WTC11 (cell line): Measurements from ENCODE around the gene ARHGEF28. TPM values are rescaled to one million over a fixed set of nuclear protein-coding genes. Genes with fewer than 3 reads are reported as not detected.

Experiments
- ATAC-seq: fragments of 200-7000 bp; cut with Tn5 transposase; 2 replicates; pipeline ENCODE4 v1.10.0; 2021; ENCODE audit warnings: mild to moderate bottlenecking, moderate library complexity
- CTCF ChIA-PET: fragments of 300-600 bp; sonication (Branson Sonifier 250); formaldehyde crosslinking; loops from one replicate; lab custom pipeline; 2021; ENCODE audit warnings: antibody characterized with exemption; lab: Charles Lee
- POLR2A ChIA-PET: fragments of 350-600 bp; sonication (Branson Sonifier 250); formaldehyde crosslinking; loops from one replicate; lab custom pipeline; 2021; ENCODE audit warnings: antibody characterized with exemption; lab: Charles Lee
- DNase-seq: peaks from one replicate; pipeline ENCODE4 v3.0.0; 2021; ENCODE audit warnings: low spot score
- H3K27ac Mint-ChIP-seq: 2 replicates; pipeline ENCODE4 v1.8.0; 2021; ENCODE audit warnings: mixed read lengths
- H3K27me3 Mint-ChIP-seq: 2 replicates; pipeline ENCODE4 v1.8.0; 2021; ENCODE audit warnings: low read depth, mild to moderate bottlenecking, moderate library complexity, mixed read lengths
- H3K36me3 Mint-ChIP-seq: 2 replicates; pipeline ENCODE4 v1.8.0; 2021; ENCODE audit warnings: mixed read lengths
- H3K4me1 Mint-ChIP-seq: 2 replicates; pipeline ENCODE4 v1.8.0; 2022; ENCODE audit warnings: mixed read lengths
- H3K4me3 Mint-ChIP-seq: 2 replicates; pipeline ENCODE4 v1.8.0; 2021; ENCODE audit warnings: mild to moderate bottlenecking, moderate library complexity, mixed read lengths
- H3K9me3 Mint-ChIP-seq: 2 replicates; pipeline ENCODE4 v1.8.0; 2021; ENCODE audit warnings: mixed read lengths
- ATF1 ChIP-seq: sonication (generic); formaldehyde crosslinking; IDR thresholded peaks from 2 replicates; pipeline ENCODE4 v1.8.1; 2023; ENCODE audit warnings: mild to moderate bottlenecking, moderate library complexity, missing genetic modification reagents
- CBFB ChIP-seq: sonication (generic); formaldehyde crosslinking; IDR thresholded peaks from 2 replicates; pipeline ENCODE4 v1.8.1; 2022; ENCODE audit warnings: mild to moderate bottlenecking, low read depth, missing genetic modification reagents
- CREB1 ChIP-seq: sonication (generic); formaldehyde crosslinking; IDR thresholded peaks from 2 replicates; pipeline ENCODE4 v1.8.0; 2023; ENCODE audit warnings: mild to moderate bottlenecking, missing genetic modification reagents
- ERG ChIP-seq: fragments of 250-450 bp; sonication (Bioruptor Pico); IDR thresholded peaks from 2 replicates; pipeline ENCODE4 v1.8.0; 2021; ENCODE audit warnings: mild to moderate bottlenecking
- IRF2 ChIP-seq: sonication (generic); formaldehyde crosslinking; IDR thresholded peaks from 2 replicates; pipeline ENCODE4 v1.8.0; 2022; ENCODE audit warnings: low read depth, missing genetic modification reagents, borderline replicate concordance
- JUN ChIP-seq: sonication (generic); formaldehyde crosslinking; IDR thresholded peaks from 2 replicates; pipeline ENCODE4 v1.8.0; 2023; ENCODE audit warnings: mild to moderate bottlenecking, missing genetic modification reagents
- KAT7 ChIP-seq: sonication (generic); formaldehyde crosslinking; IDR thresholded peaks from 2 replicates; pipeline ENCODE4 v1.8.1; 2023; ENCODE audit warnings: missing genetic modification reagents, mild to moderate bottlenecking, borderline replicate concordance
- MXD4 ChIP-seq: fragments of 250-450 bp; sonication (Bioruptor Pico); IDR thresholded peaks from 2 replicates; pipeline ENCODE4 v1.8.0; 2021; ENCODE audit warnings: mild to moderate bottlenecking, moderate library complexity, borderline replicate concordance
- PRRX2 ChIP-seq: fragments of 250-450 bp; sonication (Bioruptor Pico); IDR thresholded peaks from 2 replicates; pipeline ENCODE4 v1.8.0; 2021; ENCODE audit warnings: mild to moderate bottlenecking
- TCF7 ChIP-seq: sonication (generic); formaldehyde crosslinking; IDR thresholded peaks from 2 replicates; pipeline ENCODE4 v1.8.0; 2022; ENCODE audit warnings: mild to moderate bottlenecking, low read depth, missing genetic modification reagents, moderate library complexity
- TP53 ChIP-seq: sonication (generic); formaldehyde crosslinking; IDR thresholded peaks from 2 replicates; pipeline ENCODE4 v1.8.1; 2023; ENCODE audit warnings: mild to moderate bottlenecking, missing genetic modification reagents
- ZBTB43 ChIP-seq: sonication (generic); formaldehyde crosslinking; IDR thresholded peaks from 2 replicates; pipeline ENCODE4 v1.8.1; 2023; ENCODE audit warnings: mild to moderate bottlenecking, missing genetic modification reagents
- ZNF219 ChIP-seq: sonication (generic); formaldehyde crosslinking; IDR thresholded peaks from 2 replicates; pipeline ENCODE4 v1.8.0; 2023; ENCODE audit warnings: missing genetic modification reagents, mild to moderate bottlenecking, borderline replicate concordance
- ZNF416 ChIP-seq: fragments of 250-450 bp; sonication (Bioruptor Pico); IDR thresholded peaks from 2 replicates; pipeline ENCODE4 v1.9.0; 2021; ENCODE audit warnings: mild to moderate bottlenecking, inconsistent platforms
- ZNF423 ChIP-seq: fragments of 250-450 bp; sonication (Bioruptor Pico); IDR thresholded peaks from 2 replicates; pipeline ENCODE4 v2.1.2; 2022; ENCODE audit warnings: mild to moderate bottlenecking, moderate library complexity
- ZNF671 ChIP-seq: fragments of 250-450 bp; sonication (Bioruptor Pico); IDR thresholded peaks from 2 replicates; pipeline ENCODE4 v1.8.0; 2021; ENCODE audit warnings: mild to moderate bottlenecking
- total RNA-seq: library from RNA; stranded (reverse); gene quantifications from 3 replicates; pipeline ENCODE4 v1.2.3, GENCODE V29; 2021
- TF ChIP-seq, protein P1 (sequence below): fragments of 250-450 bp; sonication (Bioruptor Pico); IDR thresholded peaks from 2 replicates; pipeline ENCODE4 v1.9.0; 2021; ENCODE audit warnings: mild to moderate bottlenecking, borderline replicate concordance
- TF ChIP-seq, protein P2 (sequence below): sonication (generic); formaldehyde crosslinking; IDR thresholded peaks from 2 replicates; pipeline ENCODE4 v1.8.1; 2023; ENCODE audit warnings: mild to moderate bottlenecking, missing genetic modification reagents

ARHGEF28 gene
- total RNA-seq, 1 experiment from 2014 or later, result 0.96 TPM

GRCh38 chr5:73966451-73966850, 340.5 kb downstream of the ARHGEF28 start:
- DNase-seq (no peak), ATAC-seq (no peak)
- 0 out of 2 replicates have a peak, but pooled peaks cover 3% of the 10 kb centered on the region for H3K9me3 Mint-ChIP-seq
- no peak overlapping the region for H3K4me3 Mint-ChIP-seq
- peaks cover 12% of the 10 kb centered on the region for H3K4me1 Mint-ChIP-seq
- H3K36me3 Mint-ChIP-seq, result no peaks in the 10 kb centered on the region
- no peak overlapping the region for H3K27ac Mint-ChIP-seq
- no peaks in the 10 kb centered on the region for H3K27me3 Mint-ChIP-seq
- TF ChIP-seq JUN (CRISPR knock-in tag) (no peak), ATF1 (no peak), ERG (no peak), TCF7 (CRISPR knock-in tag) (no peak), ZBTB43 (CRISPR knock-in tag) (no peak), MXD4 (CRISPR knock-in tag) (no peak), CBFB (CRISPR knock-in tag) (no peak), PRRX2 (CRISPR knock-in tag) (no peak), CREB1 (CRISPR knock-in tag) (no peak), ZNF671 (no peak)
- CTCF ChIA-PET, result no interaction called here
- POLR2A ChIA-PET, result no interaction called here

- DNase-seq, result no peak
- peaks cover 12% of the 10 kb centered on the region for H3K4me1 Mint-ChIP-seq
- no peak overlapping the region for H3K4me3 Mint-ChIP-seq
- H3K9me3 Mint-ChIP-seq, result 0 out of 2 replicates have a peak, but pooled peaks cover 3% of the 10 kb centered on the region
- H3K27ac Mint-ChIP-seq, result no peak overlapping the region
- no peak for ATAC-seq
- ChIA-PET POLR2A (no interaction called here), CTCF (no interaction called here)
- H3K36me3 Mint-ChIP-seq, result no peaks in the 10 kb centered on the region
- H3K27me3 Mint-ChIP-seq, result no peaks in the 10 kb centered on the region
- no peak for TF ChIP-seq KAT7 (CRISPR knock-in tag)
- TF ChIP-seq ATF1, result no peak
- no peak for TF ChIP-seq TP53 (CRISPR knock-in tag)
- TF ChIP-seq ZNF423, result no peak
- no peak for TF ChIP-seq ZNF416 (CRISPR knock-in tag)
- TF ChIP-seq ZNF219 (CRISPR knock-in tag), result no peak
- no peak for TF ChIP-seq IRF2
- TF ChIP-seq, protein P1, sequence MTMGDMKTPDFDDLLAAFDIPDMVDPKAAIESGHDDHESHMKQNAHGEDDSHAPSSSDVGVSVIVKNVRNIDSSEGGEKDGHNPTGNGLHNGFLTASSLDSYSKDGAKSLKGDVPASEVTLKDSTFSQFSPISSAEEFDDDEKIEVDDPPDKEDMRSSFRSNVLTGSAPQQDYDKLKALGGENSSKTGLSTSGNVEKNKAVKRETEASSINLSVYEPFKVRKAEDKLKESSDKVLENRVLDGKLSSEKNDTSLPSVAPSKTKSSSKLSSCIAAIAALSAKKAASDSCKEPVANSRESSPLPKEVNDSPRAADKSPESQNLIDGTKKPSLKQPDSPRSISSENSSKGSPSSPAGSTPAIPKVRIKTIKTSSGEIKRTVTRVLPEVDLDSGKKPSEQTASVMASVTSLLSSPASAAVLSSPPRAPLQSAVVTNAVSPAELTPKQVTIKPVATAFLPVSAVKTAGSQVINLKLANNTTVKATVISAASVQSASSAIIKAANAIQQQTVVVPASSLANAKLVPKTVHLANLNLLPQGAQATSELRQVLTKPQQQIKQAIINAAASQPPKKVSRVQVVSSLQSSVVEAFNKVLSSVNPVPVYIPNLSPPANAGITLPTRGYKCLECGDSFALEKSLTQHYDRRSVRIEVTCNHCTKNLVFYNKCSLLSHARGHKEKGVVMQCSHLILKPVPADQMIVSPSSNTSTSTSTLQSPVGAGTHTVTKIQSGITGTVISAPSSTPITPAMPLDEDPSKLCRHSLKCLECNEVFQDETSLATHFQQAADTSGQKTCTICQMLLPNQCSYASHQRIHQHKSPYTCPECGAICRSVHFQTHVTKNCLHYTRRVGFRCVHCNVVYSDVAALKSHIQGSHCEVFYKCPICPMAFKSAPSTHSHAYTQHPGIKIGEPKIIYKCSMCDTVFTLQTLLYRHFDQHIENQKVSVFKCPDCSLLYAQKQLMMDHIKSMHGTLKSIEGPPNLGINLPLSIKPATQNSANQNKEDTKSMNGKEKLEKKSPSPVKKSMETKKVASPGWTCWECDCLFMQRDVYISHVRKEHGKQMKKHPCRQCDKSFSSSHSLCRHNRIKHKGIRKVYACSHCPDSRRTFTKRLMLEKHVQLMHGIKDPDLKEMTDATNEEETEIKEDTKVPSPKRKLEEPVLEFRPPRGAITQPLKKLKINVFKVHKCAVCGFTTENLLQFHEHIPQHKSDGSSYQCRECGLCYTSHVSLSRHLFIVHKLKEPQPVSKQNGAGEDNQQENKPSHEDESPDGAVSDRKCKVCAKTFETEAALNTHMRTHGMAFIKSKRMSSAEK (CRISPR knock-in tag), result no peak
- TF ChIP-seq, protein P2, sequence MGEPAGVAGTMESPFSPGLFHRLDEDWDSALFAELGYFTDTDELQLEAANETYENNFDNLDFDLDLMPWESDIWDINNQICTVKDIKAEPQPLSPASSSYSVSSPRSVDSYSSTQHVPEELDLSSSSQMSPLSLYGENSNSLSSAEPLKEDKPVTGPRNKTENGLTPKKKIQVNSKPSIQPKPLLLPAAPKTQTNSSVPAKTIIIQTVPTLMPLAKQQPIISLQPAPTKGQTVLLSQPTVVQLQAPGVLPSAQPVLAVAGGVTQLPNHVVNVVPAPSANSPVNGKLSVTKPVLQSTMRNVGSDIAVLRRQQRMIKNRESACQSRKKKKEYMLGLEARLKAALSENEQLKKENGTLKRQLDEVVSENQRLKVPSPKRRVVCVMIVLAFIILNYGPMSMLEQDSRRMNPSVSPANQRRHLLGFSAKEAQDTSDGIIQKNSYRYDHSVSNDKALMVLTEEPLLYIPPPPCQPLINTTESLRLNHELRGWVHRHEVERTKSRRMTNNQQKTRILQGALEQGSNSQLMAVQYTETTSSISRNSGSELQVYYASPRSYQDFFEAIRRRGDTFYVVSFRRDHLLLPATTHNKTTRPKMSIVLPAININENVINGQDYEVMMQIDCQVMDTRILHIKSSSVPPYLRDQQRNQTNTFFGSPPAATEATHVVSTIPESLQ (CRISPR knock-in tag), result no peak
- no peak for TF ChIP-seq CREB1 (CRISPR knock-in tag)
Observed at GRCh38 chr5:73967347-73967746, 341.4 kb downstream of the ARHGEF28 start.
